Measurements from ENCODE around the gene ANAPC13. TPM values are rescaled to one million over a fixed set of nuclear protein-coding genes. Genes with fewer than 3 reads are reported as not detected.

Gene ANAPC13
- total and polyA plus RNA-seq, 2 of the 13 experiments (the other 11 are each of a cell fraction or from before 2014, with no cell fraction given) = 48.7 to 69.1 TPM

- TF ChIP-seq, protein P1, sequence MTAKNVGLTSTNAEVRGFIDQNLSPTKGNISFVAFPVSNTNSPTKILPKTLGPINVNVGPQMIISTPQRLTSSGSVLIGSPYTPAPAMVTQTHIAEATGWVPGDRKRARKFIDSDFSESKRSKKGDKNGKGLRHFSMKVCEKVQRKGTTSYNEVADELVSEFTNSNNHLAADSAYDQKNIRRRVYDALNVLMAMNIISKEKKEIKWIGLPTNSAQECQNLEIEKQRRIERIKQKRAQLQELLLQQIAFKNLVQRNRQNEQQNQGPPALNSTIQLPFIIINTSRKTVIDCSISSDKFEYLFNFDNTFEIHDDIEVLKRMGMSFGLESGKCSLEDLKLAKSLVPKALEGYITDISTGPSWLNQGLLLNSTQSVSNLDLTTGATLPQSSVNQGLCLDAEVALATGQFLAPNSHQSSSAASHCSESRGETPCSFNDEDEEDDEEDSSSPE (CRISPR knock-in tag; IDR thresholded peaks at IDR 0.05) = peak; percentile 92
- no peak for TF ChIP-seq FUBP1 (CRISPR knock-in tag; IDR thresholded peaks at IDR 0.05; ENCODE audit: borderline replicate concordance)
- TF ChIP-seq HNF1A (IDR thresholded peaks at IDR 0.05; ENCODE audit: low read depth) = no peak
- TF ChIP-seq HNF1A (CRISPR knock-in tag; IDR thresholded peaks at IDR 0.05; ENCODE audit: borderline replicate concordance) = peak; percentile 68
- TF ChIP-seq ZNF720 (CRISPR knock-in tag; IDR thresholded peaks at IDR 0.05) = no peak
- peak; percentile 69; the same call in 1 of the 2 replicates for TF ChIP-seq FOXC1 (CRISPR knock-in tag; IDR thresholded peaks at IDR 0.05; ENCODE audit: borderline replicate concordance)
- no peak for TF ChIP-seq SRSF9 (IDR thresholded peaks at IDR 0.05; ENCODE audit: borderline replicate concordance, insufficient read depth, low read depth, low read length, poor library complexity, severe bottlenecking)
- TF ChIP-seq, protein P2, sequence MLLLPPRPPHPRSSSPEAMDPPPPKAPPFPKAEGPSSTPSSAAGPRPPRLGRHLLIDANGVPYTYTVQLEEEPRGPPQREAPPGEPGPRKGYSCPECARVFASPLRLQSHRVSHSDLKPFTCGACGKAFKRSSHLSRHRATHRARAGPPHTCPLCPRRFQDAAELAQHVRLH (CRISPR knock-in tag; IDR thresholded peaks at IDR 0.05; ENCODE audit: borderline replicate concordance, low read depth) = peak; percentile 64; the same call in 1 of the 2 replicates
- peak; percentile 9 for TF ChIP-seq XRCC5 (optimal IDR thresholded peaks at IDR 0.05; ENCODE audit: low read length)
- peak; percentile 36; the same call in 1 of the 2 replicates for TF ChIP-seq TARDBP (CRISPR knock-in tag; IDR thresholded peaks at IDR 0.05)
- TF ChIP-seq, protein P3, sequence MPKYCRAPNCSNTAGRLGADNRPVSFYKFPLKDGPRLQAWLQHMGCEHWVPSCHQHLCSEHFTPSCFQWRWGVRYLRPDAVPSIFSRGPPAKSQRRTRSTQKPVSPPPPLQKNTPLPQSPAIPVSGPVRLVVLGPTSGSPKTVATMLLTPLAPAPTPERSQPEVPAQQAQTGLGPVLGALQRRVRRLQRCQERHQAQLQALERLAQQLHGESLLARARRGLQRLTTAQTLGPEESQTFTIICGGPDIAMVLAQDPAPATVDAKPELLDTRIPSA (CRISPR knock-in tag; IDR thresholded peaks at IDR 0.05; ENCODE audit: borderline replicate concordance) = peak; percentile 79; the same call in 1 of the 2 replicates
- TF ChIP-seq ZNF761 (CRISPR knock-in tag; conservative IDR thresholded peaks at IDR 0.05) = peak; percentile 76
- peak; percentile 50 for TF ChIP-seq POGZ (CRISPR knock-in tag; IDR thresholded peaks at IDR 0.05)
- TF ChIP-seq SP140L (CRISPR knock-in tag; IDR thresholded peaks at IDR 0.05; ENCODE audit: borderline replicate concordance) = no peak
- TF ChIP-seq POLR2AphosphoS2 (IDR thresholded peaks at IDR 0.05; ENCODE audit: low read depth, low read length) = no peak
- no peak for TF ChIP-seq ZNF672 (CRISPR knock-in tag; IDR thresholded peaks at IDR 0.05)
- no peak for TF ChIP-seq KAT2B (IDR thresholded peaks at IDR 0.05; ENCODE audit: borderline replicate concordance, low read depth, low read length)
- TF ChIP-seq NFE2 (CRISPR knock-in tag; IDR thresholded peaks at IDR 0.05) = no peak
- no peak; the same call in 1 of the 2 replicates for TF ChIP-seq NRL (CRISPR knock-in tag; IDR thresholded peaks at IDR 0.05; ENCODE audit: borderline replicate concordance)
Observed at GRCh38 chr3:134485718-134486576, at the start of gene ANAPC13, which contains the start of gene CEP63 (continued).

All from HepG2 (cell line).